BE2C (cell line): ENCODE results near the gene BSCL2.
"Not testable (repeated sequence)": the region's sequence is repeated elsewhere in the genome, so short reads cannot be mapped to it uniquely, and the experiment has no call there.

Source experiments
- DNase-seq: peaks from one replicate; pipeline ENCODE4 v3.0.0-alpha.2; 2020
- H3K27me3 ChIP-seq: fragments of 250-450 bp; sonication (Bioruptor Pico); 2 replicates; pipeline ENCODE4 v1.5.1; 2020; ENCODE audit warnings: mild to moderate bottlenecking
- H3K36me3 ChIP-seq: fragments of 250-450 bp; sonication (Bioruptor Pico); 2 replicates; pipeline ENCODE4 v1.5.1; 2020; ENCODE audit warnings: mild to moderate bottlenecking
- H3K4me1 ChIP-seq: fragments of 250-450 bp; sonication (Bioruptor Pico); 2 replicates; pipeline ENCODE4 v1.5.1; 2020
- H3K4me3 ChIP-seq: 2 replicates; pipeline ENCODE4 v1.5.1; 2011; ENCODE audit warnings: low read depth, low read length
- H3K9me3 ChIP-seq: fragments of 250-450 bp; sonication (Bioruptor Pico); 2 replicates; pipeline ENCODE4 v1.5.1; 2020
- TF ChIP-seq, protein P1 (sequence below): IDR thresholded peaks from 2 replicates; pipeline ENCODE4 v1.5.1; 2012; ENCODE audit warnings: mild to moderate bottlenecking, low read depth, low read length

BSCL2 gene

GRCh38 chr11:62678770-62679696 lies 28.2 kb downstream of the BSCL2 start, which contains the start of gene UBXN1:
UBXN1 (minus strand) TSS chr11:62679073; CDS start chr11:62678923, 150 bp downstream.
- TF ChIP-seq, protein P1, sequence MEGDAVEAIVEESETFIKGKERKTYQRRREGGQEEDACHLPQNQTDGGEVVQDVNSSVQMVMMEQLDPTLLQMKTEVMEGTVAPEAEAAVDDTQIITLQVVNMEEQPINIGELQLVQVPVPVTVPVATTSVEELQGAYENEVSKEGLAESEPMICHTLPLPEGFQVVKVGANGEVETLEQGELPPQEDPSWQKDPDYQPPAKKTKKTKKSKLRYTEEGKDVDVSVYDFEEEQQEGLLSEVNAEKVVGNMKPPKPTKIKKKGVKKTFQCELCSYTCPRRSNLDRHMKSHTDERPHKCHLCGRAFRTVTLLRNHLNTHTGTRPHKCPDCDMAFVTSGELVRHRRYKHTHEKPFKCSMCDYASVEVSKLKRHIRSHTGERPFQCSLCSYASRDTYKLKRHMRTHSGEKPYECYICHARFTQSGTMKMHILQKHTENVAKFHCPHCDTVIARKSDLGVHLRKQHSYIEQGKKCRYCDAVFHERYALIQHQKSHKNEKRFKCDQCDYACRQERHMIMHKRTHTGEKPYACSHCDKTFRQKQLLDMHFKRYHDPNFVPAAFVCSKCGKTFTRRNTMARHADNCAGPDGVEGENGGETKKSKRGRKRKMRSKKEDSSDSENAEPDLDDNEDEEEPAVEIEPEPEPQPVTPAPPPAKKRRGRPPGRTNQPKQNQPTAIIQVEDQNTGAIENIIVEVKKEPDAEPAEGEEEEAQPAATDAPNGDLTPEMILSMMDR, result no peak
- DNase-seq, result peak; percentile 80
- no peaks in the 10 kb centered on the region for H3K9me3 ChIP-seq

GRCh38 chr11:62678433-62678769 lies 28.8 kb downstream of the BSCL2 start:
- TF ChIP-seq, protein P1, result no peak
- no peak for DNase-seq
- peaks cover 10% of the 10 kb centered on the region for H3K36me3 ChIP-seq
- H3K9me3 ChIP-seq, result no peaks in the 10 kb centered on the region
- no peaks in the 10 kb centered on the region for H3K27me3 ChIP-seq
- no peaks in the 10 kb centered on the region; the same call in 1 of the 2 replicates for H3K4me1 ChIP-seq
- H3K4me3 ChIP-seq, result peak overlapping the region; percentile 84

More at GRCh38 chr11:62678770-62679696, 28.2 kb downstream of the BSCL2 start, which contains the start of gene UBXN1:
- peak within 1 kb of the TSS; percentile 84 for H3K4me3 ChIP-seq
- no peaks in the 10 kb centered on the region for H3K27me3 ChIP-seq
- peaks cover 6% of the 10 kb centered on the region for H3K36me3 ChIP-seq
- no peaks in the 10 kb centered on the region; the same call in 1 of the 2 replicates for H3K4me1 ChIP-seq

GRCh38 chr11:62677714-62678113 lies 29.5 kb downstream of the BSCL2 start:
- H3K27me3 ChIP-seq, result no peaks in the 10 kb centered on the region
- TF ChIP-seq, protein P1, result no peak
- H3K9me3 ChIP-seq, result no peaks in the 10 kb centered on the region
- DNase-seq, result no peak
- H3K4me1 ChIP-seq, result no peaks in the 10 kb centered on the region; the same call in 1 of the 2 replicates
- peaks cover 10% of the 10 kb centered on the region for H3K36me3 ChIP-seq
- H3K4me3 ChIP-seq, result peak overlapping the region; percentile 84

GRCh38 chr11:62677156-62677555 lies 30.1 kb downstream of the BSCL2 start:
- no peak for DNase-seq
- Histone ChIP-seq H3K27me3 (no peaks in the 10 kb centered on the region), H3K36me3 (peaks cover 10% of the 10 kb centered on the region), H3K9me3 (no peaks in the 10 kb centered on the region), H3K4me3 (no peak overlapping the region), H3K4me1 (no peaks in the 10 kb centered on the region; the same call in 1 of the 2 replicates)
- TF ChIP-seq, protein P1, result no peak

DNA sequence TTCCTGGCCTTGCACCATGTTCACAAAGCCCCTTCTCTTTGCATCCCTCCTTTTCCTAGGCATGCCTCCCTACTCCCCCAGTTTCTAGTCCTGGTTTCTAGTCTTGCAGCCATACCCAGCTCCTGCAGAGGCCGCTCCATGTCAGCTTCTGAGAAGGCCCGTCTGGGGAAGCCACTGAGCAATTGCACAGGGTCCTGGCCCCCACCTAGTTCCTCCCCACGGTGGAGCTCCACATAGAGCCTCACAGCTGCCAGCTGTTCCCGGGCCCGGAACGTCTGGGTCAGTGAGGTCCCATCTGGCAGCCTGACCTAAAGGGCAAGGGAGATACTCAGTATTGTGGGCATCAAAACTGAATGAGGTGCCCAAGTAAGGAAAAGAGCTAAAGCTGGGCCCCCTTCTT lies 30.5 kb downstream of the BSCL2 start:
- Histone ChIP-seq H3K4me1 (no peaks in the 10 kb centered on the region; the same call in 1 of the 2 replicates), H3K36me3 (peaks cover 10% of the 10 kb centered on the region), H3K4me3 (no peak overlapping the region), H3K9me3 (no peaks in the 10 kb centered on the region), H3K27me3 (no peaks in the 10 kb centered on the region)
- no peak for DNase-seq
- TF ChIP-seq, protein P1, result no peak; the same call in 1 of the 2 replicates

DNA sequence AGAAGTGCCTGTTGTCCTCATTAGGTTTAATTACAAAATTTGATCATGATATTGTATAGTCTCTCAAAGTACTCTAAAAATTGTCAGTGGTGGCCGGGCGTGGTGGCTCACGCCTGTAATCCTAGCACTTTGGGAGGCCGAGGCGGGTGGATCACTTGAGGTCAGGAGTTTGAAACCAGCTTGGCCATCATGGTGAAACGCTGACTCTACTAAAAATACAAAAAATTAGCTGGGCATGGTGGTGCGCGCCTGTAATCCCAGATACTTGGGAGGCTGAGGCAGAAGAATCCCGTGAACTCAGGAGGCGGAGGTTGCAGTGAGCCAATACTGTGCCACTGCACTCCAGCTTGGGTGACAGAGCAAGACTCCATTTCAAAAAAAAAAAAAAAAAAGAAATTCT lies 31.8 kb downstream of the BSCL2 start:
- not testable (repeated sequence) for H3K36me3 ChIP-seq, H3K27me3 ChIP-seq, H3K4me3 ChIP-seq, H3K9me3 ChIP-seq, H3K4me1 ChIP-seq, DNase-seq
